HG03135 (cell line): ENCODE results near the gene PEX1.
"Not testable (repeated sequence)": the region's sequence is repeated elsewhere in the genome, so short reads cannot be mapped to it uniquely, and the experiment has no call there.

Experiments
- ATAC-seq: cut with Tn5 transposase; IDR thresholded peaks from one replicate; pipeline ENCODE4 v1.9.1; 2021; ENCODE audit warnings: mild to moderate bottlenecking, moderate library complexity; ENCODE audit not compliant: unreplicated experiment

The PEX1 gene

GRCh38 chr7:92461027-92462003 lies 67.0 kb downstream of the PEX1 start:
- no peak for ATAC-seq

GRCh38 chr7:92460510-92460909 lies 67.8 kb downstream of the PEX1 start:
- ATAC-seq, result no peak

GRCh38 chr7:92460109-92460508 lies 68.2 kb downstream of the PEX1 start:
- no peak for ATAC-seq

GRCh38 chr7:92456236-92456635 lies 72.1 kb downstream of the PEX1 start:
- no peak for ATAC-seq

- no peak for ATAC-seq
Observed at GRCh38 chr7:92451645-92452044, 76.7 kb downstream of the PEX1 start.

GRCh38 chr7:92448205-92448747 lies 80.0 kb downstream of the PEX1 start:
- ATAC-seq, result peak; percentile 35

- ATAC-seq, result peak; percentile 92
Observed at GRCh38 chr7:92447345-92448204, 80.7 kb downstream of the PEX1 start, which contains the start of gene GATAD1. Gene GATAD1, plus strand, starts transcription at chr7:92447482. Its CDS starts 248 bp downstream, at chr7:92447730.

- no peak for ATAC-seq
Observed at GRCh38 chr7:92446869-92447344, 81.4 kb downstream of the PEX1 start.

- not testable (repeated sequence) for ATAC-seq
Observed at GRCh38 chr7:92442720-92443119, 85.6 kb downstream of the PEX1 start.

GRCh38 chr7:92437956-92438491 lies 90.3 kb downstream of the PEX1 start:
- ATAC-seq, result no peak
